HG03457 (cell line): ENCODE data around the gene ULK2.

Experiments used
- ATAC-seq: cut with Tn5 transposase; IDR thresholded peaks from one replicate; pipeline ENCODE4 v1.9.1; 2021; ENCODE audit warnings: moderate number of reproducible peaks; ENCODE audit not compliant: unreplicated experiment

Gene ULK2

GRCh38 chr17:19750020-19750572 lies 117.6 kb downstream of the ULK2 start:
- no peak for ATAC-seq

DNA sequence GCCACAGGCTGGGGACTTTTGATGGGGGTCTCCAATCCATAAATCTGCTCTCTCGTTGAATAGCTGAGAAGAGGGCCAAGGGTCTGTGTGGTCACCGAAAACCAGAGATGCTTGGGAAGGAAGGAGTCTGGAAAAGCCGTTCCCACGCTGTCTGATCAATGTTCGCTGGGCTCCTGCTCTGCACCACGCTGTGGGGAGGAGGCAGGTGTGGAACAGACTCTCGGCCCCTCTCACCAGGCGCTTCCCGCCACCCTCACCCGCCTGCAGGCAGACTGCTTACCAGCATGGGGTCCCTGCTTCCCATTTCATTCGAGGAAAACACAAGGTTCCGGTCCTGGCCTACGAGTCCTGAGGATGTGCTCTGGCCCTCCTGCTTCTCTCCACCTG lies 118.9 kb downstream of the ULK2 start:
- no peak for ATAC-seq

DNA sequence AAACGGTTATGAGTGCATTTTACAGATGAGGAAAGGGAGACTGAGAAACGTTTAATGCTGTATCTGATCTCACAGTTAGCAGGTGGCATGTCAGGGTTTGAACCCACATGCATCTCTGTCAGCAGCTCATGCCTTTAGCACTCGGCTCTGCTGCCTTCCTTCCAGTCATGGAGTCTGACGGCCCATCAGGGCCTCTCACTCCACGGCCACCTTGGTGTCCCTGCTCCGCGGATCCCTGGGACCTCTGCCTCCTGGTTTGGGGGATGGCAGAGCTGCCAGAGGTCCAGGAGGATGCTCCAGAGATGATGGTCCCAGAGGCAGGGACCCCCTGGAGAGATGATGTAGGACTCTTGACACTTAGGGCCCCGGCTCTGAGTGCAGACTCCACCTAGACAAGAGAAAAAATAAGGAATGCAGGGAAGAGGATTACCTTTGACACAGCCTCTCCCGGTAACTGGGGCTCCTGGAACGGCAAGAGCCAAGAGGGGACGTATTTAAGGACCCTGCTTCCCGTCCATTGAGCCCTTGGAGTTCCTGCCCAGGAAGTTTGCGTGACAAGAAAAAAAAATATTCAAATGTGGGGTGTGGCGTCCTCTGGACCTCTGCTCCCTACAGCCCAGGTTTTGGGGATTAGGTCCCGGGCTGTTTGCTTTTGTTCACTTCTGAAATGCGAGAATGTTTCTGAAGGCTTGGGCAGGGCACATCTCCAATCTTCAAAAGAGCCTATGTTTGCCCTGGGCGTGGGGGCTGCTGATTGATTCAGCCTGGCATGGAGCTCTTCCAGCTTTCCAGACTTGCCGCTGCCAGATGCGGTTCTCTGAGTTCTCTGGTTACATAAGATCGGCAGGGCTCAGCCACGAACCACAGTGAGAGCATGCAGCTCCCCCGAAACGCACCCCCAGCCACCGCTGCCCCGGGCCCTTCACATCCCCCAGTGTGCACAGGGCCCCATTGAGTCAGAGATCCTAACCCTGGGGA lies 119.6 kb downstream of the ULK2 start, which contains the start of gene ALDH3A1:
TSS of gene ALDH3A1 (minus strand) at position 470 of the 978 bp plus-strand sequence. CDS start 3,169 bp downstream, outside the sequence.
- ATAC-seq: no peak

- no peak for ATAC-seq
Observed at GRCh38 chr17:19747159-19747719, 120.5 kb downstream of the ULK2 start.

GRCh38 chr17:19746517-19746916 lies 121.2 kb downstream of the ULK2 start:
- ATAC-seq: no peak

- no peak for ATAC-seq
Observed at GRCh38 chr17:19744922-19745757, 122.6 kb downstream of the ULK2 start.

DNA sequence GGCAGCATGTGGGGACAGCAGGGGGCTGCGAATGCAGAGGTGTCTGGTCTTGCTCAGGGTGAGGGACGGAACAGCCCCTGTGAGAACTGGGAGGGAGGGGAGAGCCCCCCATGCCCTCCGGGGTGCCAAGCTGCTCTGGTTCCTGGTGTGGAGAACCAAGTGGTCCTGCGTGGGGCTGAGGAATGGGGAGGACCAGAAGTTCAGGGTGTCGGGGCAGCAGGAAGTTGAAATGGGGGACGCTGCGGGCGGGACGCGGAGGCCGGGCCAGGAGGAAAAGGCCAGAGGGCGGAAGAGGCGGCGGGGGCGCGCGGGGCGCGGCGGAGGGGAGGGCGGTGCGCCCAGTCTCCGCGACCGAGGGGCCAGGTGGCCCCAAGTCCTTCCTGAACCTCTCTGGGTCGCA lies 123.2 kb downstream of the ULK2 start:
- ATAC-seq: no peak

GRCh38 chr17:19743101-19744100 lies 124.3 kb downstream of the ULK2 start:
- ATAC-seq: no peak

DNA sequence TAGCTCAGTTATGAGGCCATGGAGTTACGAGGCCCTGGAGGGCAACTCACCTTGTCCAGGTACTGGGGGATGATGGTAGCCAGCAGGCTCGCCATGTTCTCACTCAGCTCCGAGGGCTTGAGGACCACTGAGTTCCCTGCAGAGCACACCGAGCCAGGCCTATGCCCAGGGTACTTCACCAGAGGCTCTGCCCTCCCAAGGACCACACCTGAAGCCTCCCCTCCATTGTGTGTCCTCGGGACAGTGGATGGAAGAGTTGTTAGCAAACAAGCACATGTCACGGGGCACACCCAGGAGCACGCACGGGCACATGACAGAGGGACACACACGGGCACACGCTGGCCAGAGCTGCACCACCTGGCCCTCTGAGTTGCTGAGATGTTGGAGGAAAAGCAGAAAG lies 125.2 kb downstream of the ULK2 start:
- ATAC-seq: no peak

DNA sequence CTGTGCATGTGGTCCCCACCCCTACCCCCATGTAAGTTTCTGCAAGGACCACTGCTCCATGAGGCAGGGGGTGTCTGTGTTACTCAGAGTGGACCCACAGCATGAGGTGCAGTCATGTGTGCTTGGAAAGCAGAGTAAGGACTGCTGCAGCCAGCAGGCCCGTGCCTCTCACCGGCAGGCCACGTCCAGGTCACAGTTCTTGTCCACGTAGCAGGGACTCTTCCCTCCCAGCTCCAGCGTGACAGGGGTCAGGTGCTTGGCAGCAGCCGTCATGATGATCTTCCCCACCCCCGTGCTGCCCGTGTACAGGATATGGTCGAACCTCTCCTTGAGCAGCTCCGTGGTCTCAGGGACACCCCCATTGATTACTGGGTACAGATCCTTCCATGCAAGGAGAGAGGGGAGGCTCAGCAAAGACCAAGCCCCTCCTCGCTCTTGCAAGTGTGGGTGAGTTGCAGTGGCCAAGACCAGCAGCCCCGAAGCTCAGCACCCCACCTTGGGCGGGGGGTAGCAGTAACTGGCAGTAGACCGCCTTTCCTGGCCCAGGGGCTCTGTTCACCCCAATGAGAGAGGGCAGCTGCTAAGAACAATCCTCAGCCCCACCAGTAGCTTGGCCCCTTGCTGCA lies 125.8 kb downstream of the ULK2 start:
- ATAC-seq: no peak

DNA sequence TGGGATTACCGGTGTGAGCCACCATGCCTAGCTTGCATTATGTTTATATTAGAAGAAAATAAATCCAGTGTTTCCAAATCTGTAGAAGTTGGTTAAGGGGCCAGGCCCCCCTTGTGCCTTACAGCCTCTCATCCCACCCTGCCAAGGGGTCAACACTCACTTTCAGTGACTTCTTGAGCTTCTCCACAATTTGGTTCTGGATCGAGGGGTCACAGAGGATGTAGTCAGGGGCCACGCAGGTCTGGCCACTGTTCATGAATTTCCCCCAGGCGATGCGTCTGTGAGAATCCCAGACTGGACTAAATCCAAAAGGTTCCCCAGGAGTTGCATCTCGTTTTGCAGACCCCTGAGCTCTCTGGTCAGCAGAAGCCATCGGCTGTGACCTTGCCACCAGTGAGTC lies 126.8 kb downstream of the ULK2 start:
- ATAC-seq: no peak

GRCh38 chr17:19739241-19740201 lies 128.2 kb downstream of the ULK2 start:
- ATAC-seq: no peak

GRCh38 chr17:19738757-19739156 lies 129.0 kb downstream of the ULK2 start:
- no peak for ATAC-seq

- no peak for ATAC-seq
Observed at GRCh38 chr17:19738073-19738449, 129.7 kb downstream of the ULK2 start.

DNA sequence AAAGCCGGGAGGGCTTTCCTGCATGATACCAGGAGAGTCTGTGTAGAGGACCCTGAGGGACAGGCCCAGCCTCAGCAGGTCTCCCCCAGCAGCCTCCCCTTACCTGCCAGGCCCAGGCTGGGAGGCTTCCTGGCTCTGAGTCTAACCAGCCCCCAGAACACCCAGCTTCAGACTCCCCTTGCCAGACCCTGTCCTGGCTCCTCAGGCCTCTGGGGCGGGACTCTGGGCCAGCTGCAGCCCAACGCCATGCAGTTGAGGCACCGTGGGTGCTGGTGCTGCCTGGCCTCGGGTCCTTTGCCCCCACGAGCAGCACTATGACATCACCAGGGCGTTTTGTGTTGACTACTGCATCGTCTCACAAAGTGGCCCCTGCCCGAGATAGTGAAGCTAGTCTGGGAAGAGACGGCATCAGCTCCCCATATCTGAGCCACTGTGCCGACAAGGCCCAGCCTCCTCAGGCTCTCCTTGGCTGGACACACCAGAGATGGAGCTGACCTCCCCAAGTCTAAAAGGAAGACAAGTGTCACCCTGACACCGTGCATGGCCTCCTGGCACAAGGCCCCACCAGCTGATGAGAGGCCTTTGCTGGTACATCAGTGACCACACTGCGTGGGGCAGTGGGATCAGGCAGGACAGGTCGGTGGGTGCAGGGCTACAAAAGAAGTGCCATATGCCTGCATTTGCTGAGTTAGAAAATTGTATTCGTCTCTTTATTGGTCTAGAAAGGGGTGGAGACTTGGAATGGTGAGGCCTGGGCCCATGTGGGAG lies 130.2 kb downstream of the ULK2 start:
- ATAC-seq: no peak

DNA sequence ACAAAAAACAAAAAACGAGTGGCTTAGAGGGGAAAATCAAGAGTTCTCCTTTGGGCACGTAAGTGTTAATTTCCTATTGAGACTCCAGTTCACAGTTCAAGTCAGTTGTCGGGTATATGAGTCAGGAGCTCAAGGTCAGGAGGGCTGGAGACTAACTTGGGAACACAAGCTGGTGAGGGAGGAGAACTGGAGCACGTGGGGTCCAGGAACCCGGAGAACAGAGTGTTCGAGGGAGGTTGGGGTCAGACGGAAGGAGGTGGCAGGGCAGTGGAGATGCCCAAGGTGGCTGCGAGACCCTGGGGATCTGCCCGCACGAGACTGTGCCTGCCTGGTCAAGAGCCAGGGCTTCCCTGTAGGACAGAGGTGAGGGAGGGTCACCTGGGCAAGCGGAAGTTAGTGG lies 131.7 kb downstream of the ULK2 start:
- ATAC-seq: no peak

GRCh38 chr17:19733953-19734526 lies 133.7 kb downstream of the ULK2 start:
- no peak for ATAC-seq
